HG03354 (cell line): ENCODE measurements around the gene CCDC86.
"Not testable (repeated sequence)": the region's sequence is repeated elsewhere in the genome, so short reads cannot be mapped to it uniquely, and the experiment has no call there.

ENCODE experiments used
- ATAC-seq: cut with Tn5 transposase; IDR thresholded peaks from one replicate; pipeline ENCODE4 v1.9.1; 2021; ENCODE audit warnings: mild to moderate bottlenecking; ENCODE audit not compliant: unreplicated experiment, poor library complexity, severe bottlenecking

The CCDC86 gene, protein sequence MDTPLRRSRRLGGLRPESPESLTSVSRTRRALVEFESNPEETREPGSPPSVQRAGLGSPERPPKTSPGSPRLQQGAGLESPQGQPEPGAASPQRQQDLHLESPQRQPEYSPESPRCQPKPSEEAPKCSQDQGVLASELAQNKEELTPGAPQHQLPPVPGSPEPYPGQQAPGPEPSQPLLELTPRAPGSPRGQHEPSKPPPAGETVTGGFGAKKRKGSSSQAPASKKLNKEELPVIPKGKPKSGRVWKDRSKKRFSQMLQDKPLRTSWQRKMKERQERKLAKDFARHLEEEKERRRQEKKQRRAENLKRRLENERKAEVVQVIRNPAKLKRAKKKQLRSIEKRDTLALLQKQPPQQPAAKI

DNA sequence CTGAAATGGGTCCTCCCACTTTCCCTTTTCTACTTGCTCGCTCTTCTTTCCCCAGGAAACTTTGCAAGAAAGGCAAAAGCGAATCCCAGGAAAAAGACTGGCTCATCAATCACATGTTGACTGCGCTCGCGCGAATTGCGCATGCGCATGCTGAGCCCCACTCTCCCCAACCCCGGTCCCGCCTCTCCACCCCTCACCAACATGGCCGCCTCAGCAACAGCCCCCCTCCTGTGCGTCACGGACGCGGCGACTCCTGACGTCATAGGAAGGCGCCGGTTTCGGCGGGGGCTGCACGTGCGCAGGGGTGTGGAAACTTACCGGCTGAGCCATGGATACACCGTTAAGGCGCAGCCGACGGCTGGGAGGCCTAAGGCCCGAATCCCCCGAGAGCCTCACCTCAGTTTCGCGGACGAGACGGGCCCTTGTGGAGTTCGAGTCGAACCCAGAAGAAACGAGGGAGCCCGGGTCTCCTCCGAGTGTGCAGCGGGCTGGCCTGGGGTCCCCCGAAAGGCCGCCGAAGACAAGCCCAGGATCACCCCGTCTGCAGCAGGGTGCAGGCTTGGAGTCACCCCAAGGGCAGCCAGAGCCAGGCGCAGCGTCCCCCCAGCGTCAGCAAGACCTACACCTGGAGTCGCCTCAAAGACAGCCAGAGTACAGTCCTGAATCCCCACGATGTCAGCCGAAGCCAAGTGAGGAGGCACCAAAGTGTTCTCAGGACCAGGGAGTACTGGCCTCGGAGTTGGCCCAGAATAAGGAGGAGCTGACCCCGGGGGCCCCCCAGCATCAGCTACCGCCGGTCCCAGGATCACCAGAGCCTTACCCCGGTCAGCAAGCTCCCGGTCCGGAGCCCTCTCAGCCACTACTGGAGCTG lies at the start of gene CCDC86:
CCDC86 (plus strand) TSS at position 317 of the 871 bp plus-strand sequence; CDS start at position 329, 12 bp downstream.
- peak; percentile 88 for ATAC-seq

DNA sequence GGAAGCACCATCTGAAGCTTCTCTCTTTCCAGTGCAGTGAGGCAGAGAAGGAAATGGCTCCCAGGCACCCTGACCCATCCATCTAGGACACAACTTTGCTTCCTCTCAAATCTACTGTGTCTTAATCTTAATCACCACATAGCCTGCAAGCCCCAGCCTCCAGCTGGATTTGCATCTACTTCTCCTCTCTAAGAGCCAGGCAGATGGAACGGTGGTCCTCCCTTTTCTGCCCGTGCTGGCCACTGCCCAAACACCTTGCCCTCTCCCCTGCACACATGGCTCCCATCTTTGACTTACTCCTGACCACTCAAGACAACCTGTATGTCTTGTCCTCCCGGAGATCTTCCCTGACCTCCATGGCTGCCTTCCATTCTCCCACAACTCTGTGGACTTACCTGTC lies 49.4 kb upstream of the CCDC86 start:
- ATAC-seq = no peak

DNA sequence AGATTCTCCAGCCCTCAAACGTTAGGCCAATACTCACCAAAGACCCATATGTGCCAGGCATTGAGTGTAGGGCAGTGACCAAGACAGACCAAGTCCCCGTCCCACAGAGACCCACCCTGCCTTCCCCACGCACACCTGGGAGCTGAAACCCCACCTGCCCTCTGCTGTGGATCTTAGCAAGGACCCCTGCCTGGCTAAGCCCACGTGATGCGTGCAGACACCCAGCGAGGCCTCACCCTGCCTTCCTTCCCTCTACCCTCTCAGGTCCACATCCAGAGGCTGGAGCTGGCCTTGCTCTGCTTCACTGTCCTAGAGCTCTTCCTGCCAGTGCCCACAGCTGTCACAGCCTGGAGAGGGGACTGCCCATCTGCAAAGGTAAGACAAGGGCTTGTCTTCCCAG lies 46.6 kb upstream of the CCDC86 start:
- no peak for ATAC-seq

DNA sequence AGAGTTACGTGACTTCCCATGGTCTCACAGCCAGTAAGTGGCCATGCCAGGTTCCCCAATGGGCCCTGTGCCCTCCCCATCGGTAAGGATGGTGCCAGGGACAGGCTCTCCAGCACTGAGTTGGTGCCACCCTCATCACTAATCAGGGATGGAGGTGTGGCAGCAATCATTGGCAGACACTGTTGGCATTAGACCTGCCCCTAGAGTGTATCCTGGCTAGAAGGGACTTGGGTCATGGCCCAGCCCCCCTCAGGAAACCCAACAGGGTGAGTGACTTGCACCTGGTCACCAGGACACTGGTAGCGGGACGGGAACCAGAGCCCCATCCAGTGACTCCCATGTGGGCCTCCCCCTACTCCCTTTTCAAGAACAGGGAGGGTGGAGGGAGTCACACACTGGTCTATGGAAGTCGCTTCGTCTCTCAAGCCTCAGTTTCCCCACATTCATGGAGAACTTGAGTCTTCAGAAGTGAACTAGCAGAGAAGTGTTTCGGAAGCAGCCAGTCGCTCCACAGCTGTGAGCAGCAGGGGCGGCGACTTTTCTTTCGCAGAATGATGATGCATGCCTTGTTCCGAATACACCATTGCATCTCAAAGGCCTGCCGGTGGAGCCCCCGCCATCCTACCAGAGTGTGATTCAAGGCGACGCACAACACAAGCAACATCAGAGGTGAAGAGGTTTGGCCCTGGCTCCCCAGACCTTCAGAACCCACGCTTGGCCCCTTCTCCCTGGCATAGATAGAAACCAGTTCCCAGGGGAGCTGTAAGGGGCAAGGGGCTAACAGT lies 43.9 kb upstream of the CCDC86 start:
- no peak for ATAC-seq

DNA sequence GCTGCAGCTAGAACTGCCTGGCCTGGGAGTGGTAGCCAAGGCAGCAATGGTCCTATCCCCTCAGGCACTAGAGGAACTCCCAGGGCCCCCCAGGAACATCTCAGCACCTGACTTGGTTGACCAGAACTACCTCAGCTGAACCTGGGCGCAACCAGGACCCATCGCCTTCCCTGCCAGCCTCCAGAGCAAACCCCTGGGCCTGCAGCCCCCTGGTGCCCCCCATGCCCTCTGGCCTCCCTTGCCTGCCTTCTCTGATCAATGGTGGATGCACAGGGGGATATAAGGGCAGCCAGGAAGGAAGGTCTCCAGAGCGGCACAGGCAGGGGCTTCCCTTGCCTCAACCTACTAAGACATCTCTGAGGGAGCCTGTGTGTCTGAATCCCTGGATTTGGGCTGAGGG lies 43.3 kb upstream of the CCDC86 start:
- ATAC-seq = no peak

DNA sequence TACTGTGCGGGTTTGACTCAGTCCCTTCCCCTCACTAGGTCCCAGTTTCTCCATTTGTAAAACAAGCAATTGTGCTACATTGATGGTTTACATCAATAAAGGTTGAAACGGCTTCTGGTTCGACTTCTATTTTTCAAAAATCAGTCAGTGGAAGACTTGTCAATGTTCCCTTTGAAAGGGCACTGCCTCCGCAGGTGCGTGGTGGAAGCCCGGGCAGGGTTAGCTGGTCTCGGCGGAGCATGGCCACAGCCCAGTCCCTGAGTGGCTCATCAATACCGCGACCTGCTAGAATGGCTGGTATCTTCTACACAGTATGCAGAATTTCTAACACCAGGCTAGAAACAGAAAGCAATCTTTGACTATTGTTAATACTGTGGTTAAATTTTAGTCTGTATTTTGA lies 40.7 kb upstream of the CCDC86 start:
- ATAC-seq = no peak

DNA sequence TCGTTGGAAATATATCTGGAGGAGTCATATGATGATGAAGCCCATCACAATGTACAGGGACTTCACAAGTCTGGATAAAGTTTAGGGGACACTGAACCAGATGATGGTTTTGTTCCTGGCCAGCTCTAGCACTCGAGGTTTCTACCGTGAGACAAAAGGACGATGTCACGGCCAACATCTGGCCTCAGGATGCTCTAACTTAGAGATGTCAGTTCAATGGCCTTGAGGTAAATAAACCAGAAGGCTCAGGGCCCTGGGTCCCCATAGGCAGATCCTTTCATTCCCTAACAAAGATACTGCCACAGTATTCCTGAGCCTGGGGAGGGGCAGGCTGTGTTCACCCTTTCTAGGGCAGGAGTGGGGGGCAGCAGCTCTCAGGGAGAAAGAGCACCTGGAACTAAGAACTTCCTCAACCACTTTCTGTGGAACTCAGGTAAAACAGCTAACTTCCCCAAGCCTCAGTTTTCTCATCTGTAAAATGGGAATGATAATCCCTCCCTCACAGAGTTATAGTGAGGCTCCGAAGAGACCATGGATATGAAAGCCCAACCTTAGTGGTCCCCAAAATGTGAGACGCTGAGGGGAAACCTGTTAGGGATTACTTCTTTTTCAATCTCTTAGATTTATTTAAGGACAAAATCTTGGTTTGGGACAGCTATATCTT lies 38.5 kb upstream of the CCDC86 start:
- ATAC-seq = no peak

DNA sequence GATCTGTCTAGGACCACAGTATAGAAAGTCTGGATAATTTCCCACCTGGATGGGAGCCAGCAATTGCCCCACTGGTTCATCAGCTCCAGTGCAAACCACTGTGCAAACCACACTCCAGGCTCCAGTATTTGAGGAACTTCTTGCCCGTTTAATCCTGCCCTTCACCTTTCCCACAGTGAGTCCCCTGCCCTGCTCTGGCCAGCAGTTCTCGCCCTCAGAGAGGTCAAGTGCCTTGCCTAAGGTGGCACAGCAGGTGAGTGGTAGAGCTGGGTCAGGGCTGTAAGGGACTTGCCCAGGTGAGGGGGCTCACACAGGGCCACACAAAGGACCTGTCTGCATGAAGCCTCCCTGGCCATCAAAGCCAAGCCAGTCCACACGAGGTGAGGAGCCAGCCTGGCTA lies 32.7 kb upstream of the CCDC86 start:
- no peak for ATAC-seq

DNA sequence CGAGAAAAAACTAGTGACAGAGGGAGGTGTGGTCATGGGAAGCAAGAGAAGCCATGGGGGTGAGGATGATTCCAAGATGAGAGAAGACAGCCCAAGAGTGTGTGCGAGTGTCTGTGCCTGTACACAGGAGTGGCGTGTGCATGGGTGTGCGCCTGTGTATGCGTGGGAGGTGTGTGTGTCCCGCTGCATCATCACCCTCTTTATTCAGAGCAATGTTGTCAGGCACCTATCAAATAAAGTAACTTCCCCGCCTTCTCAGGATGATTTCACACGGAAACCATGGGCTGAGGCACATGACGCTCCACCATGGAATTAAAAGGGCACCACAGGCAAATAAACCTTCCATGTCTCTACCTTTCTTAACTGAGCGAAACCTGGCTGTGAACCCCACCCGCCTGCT lies 32.2 kb upstream of the CCDC86 start:
- no peak for ATAC-seq

DNA sequence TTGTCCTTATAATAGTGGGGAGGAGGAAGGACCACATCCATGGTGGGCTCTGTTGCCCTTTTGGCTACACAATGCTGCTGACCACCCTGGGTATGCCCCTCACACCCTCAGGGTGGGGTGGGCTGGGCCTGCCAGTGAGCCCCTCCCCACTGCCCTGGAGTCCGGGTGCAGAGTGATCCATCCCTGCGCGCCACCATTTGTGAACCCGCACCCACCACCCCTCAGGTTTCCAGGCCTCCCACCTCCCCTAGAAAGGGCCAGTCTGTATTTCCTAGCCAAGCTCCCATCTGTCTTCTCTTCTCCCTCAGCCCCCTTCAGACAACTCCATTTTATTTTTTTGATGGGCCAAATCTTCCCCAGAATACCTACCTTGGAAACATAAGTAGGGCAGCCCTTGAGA lies 31.8 kb upstream of the CCDC86 start:
- no peak for ATAC-seq

DNA sequence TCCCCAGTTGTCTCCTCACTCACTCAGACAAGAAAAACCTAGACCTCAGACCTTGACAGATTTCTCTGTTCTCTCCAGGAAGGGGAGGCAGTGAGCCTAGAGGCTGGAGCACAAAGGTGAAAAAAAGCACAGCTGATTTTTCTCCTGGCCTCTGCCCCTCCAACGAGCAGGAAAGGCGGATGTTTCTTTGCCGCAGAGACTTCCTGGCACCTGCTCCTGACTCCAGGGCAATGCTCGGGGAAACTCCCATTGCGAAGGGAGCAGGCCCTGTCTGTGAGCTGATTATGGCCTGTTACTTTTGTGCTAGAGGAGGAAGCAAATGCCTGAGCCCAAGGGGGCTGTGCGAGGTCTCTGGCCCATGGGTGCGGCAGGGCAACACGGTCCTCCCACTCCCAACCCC lies 31.3 kb upstream of the CCDC86 start:
- ATAC-seq = no peak

DNA sequence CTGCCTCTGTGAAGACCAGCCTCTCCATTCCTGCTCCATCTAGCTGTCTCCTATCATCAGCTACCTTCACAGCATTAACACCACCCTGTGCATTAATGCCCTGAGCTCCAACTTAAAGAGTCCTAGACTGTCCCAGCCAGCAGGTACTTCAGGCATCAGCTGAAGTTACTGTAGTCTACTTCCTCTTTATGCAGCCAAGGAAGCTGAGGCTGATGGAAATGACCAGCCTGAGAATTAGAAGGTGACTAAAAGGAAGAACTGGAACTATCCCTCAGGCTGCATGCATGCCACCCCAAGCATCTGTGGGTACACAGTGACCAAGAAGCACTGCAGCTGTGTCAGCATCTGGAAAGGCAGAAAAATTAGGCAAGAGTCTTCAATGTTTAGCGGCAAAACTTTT lies 28.6 kb upstream of the CCDC86 start:
- ATAC-seq = no peak

DNA sequence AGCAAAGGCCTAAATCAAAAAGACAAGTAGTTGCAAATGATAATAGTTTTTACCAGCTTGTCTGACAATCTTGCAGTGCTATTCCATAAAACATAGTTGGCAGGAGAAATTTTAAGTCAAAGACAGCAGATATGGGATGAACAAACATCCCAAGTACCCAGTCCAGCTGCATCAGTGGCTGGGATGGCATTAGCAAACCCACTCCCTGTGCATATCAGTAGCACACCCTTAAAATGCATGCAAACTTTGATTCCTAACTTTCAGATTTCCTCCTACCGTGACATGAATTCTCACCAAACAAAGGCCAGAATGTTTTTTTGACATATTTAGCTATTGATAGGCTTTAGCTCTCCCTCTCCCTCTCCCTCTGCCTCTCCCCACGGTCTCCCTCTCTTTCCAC lies 27.8 kb upstream of the CCDC86 start:
- ATAC-seq = no peak

DNA sequence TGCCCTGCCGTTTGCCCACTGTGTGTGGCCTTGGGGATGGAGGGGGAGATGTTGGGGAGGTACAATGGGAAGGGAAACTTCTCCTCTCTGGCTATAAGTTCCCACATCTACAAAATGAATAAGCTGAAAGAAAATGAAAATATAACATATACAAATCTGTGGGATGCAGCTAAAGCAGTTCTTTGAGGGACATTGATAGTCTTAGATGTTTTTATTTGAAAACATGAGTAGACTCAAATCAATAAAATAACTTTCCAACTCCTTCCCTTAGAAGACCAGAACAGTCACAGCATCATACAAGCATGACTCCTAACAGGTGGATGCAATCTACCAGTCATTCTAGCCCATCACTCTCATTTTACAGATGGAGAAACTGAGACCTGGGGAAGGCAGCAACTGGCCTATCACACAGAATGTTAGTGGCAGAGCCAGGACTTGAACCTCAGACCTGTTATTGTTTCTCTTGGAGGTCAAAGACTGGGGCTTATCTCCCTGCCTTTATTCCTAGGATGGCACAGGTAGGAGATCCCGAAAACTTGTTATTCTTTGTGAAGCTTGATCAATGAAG lies 25.2 kb upstream of the CCDC86 start:
- no peak for ATAC-seq

DNA sequence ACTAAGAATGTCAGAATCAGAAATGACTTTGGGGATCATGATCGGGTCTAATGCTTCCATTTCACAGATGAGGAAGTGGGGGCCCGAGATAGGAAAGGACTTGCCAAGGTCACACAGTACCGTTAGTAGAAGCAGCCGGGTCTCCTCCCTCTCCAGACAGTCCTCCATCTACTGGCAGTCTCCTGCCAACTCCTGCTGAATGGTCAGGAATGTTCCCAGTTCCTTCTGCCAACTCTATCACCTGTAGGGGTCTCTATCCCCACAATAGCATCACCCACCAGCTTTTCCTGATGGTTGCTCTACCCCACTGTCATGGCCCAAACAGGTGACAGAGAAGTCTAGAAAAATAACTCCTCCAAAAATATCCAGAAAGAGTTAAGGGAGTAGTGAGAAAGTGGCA lies 23.9 kb upstream of the CCDC86 start:
- no peak for ATAC-seq

DNA sequence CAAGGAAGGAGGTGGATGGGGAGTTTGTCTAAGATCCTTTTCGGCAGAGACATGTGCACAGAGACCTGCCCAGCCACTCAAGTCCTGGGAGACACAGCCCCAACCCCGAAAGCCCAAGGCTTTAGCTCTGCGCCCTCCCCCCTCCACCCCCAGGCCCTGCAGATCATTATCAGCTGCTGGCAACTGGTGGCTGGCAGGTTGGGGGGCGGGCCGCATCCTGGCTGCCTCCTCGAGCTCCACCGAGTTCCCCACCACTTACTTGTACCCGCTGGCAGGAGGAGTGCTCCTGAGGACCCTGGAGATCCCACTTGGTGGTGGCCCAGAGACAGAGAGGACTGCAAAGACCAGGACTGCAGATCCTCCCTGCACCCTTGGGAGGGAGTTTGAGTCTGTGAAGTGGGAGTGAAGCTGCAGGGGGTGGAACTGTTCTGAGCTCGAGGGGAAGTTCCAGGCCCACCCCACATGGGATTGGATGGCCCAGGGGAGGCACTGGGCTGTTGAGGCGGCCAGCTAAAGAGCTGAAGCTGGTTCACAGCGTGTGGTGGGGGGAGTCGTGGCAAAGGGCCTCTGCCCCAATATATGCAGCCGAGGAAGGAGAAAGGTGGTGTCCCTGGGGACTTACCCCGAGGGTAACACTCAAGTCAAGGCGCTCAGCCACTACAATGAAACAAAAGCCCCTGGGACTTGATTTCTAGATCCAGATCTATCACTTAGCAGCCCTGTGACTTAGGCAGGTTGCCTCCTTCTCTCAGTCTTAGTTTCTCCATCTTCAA lies 19.9 kb upstream of the CCDC86 start:
- no peak for ATAC-seq

DNA sequence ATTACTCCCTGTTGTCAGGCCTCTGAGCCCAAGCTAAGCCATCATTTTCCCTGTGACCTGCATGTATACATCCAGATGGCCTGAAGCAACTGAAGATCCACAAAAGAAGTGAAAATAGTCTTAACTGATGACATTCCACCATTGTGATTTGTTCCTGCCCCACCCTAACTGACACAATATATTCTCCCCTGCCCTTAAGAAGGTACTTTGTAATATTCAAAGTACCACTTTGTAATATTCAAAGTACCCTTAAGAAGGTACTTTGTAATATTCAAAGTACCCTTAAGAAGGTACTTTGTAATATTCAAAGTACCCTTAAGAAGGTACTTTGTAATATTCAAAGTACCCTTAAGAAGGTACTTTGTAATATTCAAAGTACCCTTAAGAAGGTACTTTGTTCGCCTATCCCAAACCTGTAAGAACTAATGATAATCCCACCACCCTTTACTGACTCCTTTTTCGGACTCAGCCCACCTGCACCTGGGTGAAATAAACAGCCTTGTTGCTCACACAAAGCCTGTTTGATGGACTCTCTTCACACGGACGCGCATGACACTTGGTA lies 18.1 kb upstream of the CCDC86 start:
- not testable (repeated sequence) for ATAC-seq

DNA sequence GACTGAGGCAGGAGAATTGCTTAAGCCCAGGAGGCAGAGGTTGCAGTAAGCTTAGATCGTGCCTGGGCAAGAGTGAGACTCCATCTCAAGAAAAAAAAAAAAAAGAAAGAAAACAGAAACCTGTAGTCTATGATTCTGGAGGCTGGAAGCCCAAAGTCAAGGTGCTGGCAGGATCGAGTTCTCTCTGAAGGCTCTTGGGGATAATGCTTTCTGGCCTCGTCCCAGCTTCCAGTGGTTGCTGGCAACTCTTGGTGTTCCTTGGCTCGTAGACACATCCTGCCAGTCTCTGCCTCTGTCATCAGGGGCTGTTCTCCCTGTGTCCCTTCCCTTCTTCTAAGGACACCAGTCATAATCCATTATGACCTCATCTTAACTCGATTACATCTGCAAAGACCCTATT lies 16.8 kb upstream of the CCDC86 start:
- no peak for ATAC-seq

DNA sequence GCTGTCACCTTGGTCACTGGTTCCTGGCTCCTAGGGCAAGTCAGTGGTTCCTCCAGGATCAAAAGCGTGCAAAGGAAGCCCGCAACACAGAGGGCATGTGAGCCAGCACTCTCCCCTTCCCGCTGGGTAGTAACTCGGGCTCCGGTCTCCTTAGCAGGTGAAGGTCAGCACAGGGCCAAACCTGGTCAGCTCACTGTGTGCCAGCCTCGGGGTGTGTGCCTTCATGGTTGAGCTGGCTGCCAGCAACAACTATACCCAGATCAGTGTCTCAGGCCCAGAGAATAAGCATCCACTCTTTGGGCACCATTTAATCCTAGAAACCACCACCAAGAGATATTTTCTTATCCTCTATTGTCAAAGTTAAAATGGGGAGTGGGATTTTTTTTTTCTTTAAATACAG lies 16.1 kb upstream of the CCDC86 start:
- no peak for ATAC-seq
